ENCODE measurements around the gene CCR4. TPM values are rescaled to one million over a fixed set of nuclear protein-coding genes. Genes with fewer than 3 reads are reported as not detected.

The CCR4 gene
- total RNA-seq, 1 experiment from 2014 or later, result not detected

- CTCF ChIA-PET, result no interaction called here
- no peak for ATAC-seq
- H3K36me3 ChIP-seq (ENCODE audit: control insufficient read depth in 1 of 2, insufficient read depth in 2 of 2, low read length in 2 of 2), result no peaks in the 10 kb centered on the region
- intact Hi-C loops (cut with micrococcal nuclease), result no loop called here
- no peak overlapping the region for H3K4me2 ChIP-seq (ENCODE audit: low read length)
- POLR2A ChIA-PET, result no interaction called here
- no peaks in the 10 kb centered on the region for H3K9me3 ChIP-seq (ENCODE audit: control insufficient read depth in 1 of 2, insufficient read depth in 1 of 2, low read depth in 1 of 2, low read length in 2 of 2)
- H4K20me1 ChIP-seq (ENCODE audit: insufficient read depth), result no peaks in the 10 kb centered on the region
- H2AFZ ChIP-seq (ENCODE audit: low read depth, low read length, poor library complexity, severe bottlenecking), result no peak overlapping the region
- H3K79me2 ChIP-seq (ENCODE audit: insufficient read depth, low read length), result no peaks in the 10 kb centered on the region
- peaks cover 0 to 6% of the 10 kb centered on the region in 2 experiments; a peak in 2 of 4 replicates for H3K4me1 ChIP-seq (ENCODE audit: control insufficient read depth in 1 of 2, insufficient read depth in 2 of 2, low read length in 2 of 2)
- DNase-seq (ENCODE audit: low read depth, low spot score), result no peak
- no peak overlapping the region for H3K9ac ChIP-seq (ENCODE audit: low read length)
- no peak overlapping the region for H3K4me3 ChIP-seq (replicated peaks in 1 of 2; ENCODE audit: low read depth in 1 of 2, low read length in 2 of 2)
- RAD21 ChIA-PET (ENCODE audit: low non-redundant PET in 1 of 2, low total read pairs in 2 of 2, uncharacterized antibody in 2 of 2, unreplicated experiment in 2 of 2), result no interaction called here
- TF ChIP-seq POLR2AphosphoS5 (IDR thresholded peaks at IDR 0.05; ENCODE audit: low read depth, low read length) (no peak), CEBPB (IDR thresholded peaks at IDR 0.05; ENCODE audit: low read depth) (no peak), YY1 (IDR thresholded peaks at IDR 0.05; ENCODE audit: extremely low read depth, insufficient replicate concordance, low read depth, low read length) (no peak), SRF (IDR thresholded peaks at IDR 0.05; ENCODE audit: low read depth) (no peak), RAD21 (IDR thresholded peaks at IDR 0.05; ENCODE audit: low read depth) (no peak)
- TF ChIP-seq, protein P1, sequence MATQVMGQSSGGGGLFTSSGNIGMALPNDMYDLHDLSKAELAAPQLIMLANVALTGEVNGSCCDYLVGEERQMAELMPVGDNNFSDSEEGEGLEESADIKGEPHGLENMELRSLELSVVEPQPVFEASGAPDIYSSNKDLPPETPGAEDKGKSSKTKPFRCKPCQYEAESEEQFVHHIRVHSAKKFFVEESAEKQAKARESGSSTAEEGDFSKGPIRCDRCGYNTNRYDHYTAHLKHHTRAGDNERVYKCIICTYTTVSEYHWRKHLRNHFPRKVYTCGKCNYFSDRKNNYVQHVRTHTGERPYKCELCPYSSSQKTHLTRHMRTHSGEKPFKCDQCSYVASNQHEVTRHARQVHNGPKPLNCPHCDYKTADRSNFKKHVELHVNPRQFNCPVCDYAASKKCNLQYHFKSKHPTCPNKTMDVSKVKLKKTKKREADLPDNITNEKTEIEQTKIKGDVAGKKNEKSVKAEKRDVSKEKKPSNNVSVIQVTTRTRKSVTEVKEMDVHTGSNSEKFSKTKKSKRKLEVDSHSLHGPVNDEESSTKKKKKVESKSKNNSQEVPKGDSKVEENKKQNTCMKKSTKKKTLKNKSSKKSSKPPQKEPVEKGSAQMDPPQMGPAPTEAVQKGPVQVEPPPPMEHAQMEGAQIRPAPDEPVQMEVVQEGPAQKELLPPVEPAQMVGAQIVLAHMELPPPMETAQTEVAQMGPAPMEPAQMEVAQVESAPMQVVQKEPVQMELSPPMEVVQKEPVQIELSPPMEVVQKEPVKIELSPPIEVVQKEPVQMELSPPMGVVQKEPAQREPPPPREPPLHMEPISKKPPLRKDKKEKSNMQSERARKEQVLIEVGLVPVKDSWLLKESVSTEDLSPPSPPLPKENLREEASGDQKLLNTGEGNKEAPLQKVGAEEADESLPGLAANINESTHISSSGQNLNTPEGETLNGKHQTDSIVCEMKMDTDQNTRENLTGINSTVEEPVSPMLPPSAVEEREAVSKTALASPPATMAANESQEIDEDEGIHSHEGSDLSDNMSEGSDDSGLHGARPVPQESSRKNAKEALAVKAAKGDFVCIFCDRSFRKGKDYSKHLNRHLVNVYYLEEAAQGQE (IDR thresholded peaks at IDR 0.05; ENCODE audit: low read depth), result no peak
- no peak overlapping the region for H3K27ac ChIP-seq (ENCODE audit: low read depth, low read length)
- H3K27me3 ChIP-seq (ENCODE audit: insufficient read depth, low read length), result no peaks in the 10 kb centered on the region
- no TSS peak for BruUV-seq (replicated peaks)
- no peaks in the 10 kb centered on the region for H3K9me2 ChIP-seq (ENCODE audit: insufficient read depth)
Observed at GRCh38 chr3:32940726-32941125, 10.7 kb upstream of the CCR4 start.

DNA sequence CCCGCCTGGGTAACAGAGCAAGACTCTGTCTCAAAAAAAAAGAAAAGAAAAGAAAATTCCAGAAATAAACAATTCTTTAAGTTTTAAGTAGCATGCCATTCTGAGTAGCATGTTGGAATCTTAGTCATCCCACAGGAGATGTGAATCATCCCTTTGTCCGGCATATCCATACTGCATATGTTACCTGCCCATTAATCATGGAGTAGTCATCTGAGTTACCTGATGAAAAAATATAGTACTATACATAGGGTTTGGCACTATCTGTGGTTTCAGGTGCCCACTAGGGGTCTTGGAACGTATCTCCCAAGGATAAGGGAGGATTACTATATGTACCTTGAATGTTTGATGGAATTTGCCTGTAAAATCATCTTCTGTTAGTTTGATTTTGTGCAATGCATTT is 6.3 kb upstream of the CCR4 start:
- H3K36me3 ChIP-seq (ENCODE audit: control insufficient read depth in 1 of 2, insufficient read depth in 2 of 2, low read length in 2 of 2), result no peaks in the 10 kb centered on the region
- H3K4me1 ChIP-seq (ENCODE audit: control insufficient read depth in 1 of 2, insufficient read depth in 2 of 2, low read length in 2 of 2), result peaks cover 0 to 14% of the 10 kb centered on the region in 2 experiments; a peak in 2 of 4 replicates
- H3K9me2 ChIP-seq (ENCODE audit: insufficient read depth), result no peaks in the 10 kb centered on the region
- no peaks in the 10 kb centered on the region for H4K20me1 ChIP-seq (ENCODE audit: insufficient read depth)
- ChIA-PET RAD21 (ENCODE audit: low non-redundant PET in 1 of 2, low total read pairs in 2 of 2, uncharacterized antibody in 2 of 2, unreplicated experiment in 2 of 2) (no interaction called here), CTCF (no interaction called here), POLR2A (no interaction called here)
- no peaks in the 10 kb centered on the region for H3K9me3 ChIP-seq (ENCODE audit: control insufficient read depth in 1 of 2, insufficient read depth in 1 of 2, low read depth in 1 of 2, low read length in 2 of 2)
- H3K4me3 ChIP-seq (replicated peaks in 1 of 2; ENCODE audit: low read depth in 1 of 2, low read length in 2 of 2), result no peak overlapping the region
- no peak overlapping the region for H3K9ac ChIP-seq (ENCODE audit: low read length)
- no peak overlapping the region for H3K27ac ChIP-seq (ENCODE audit: low read depth, low read length)
- peak overlapping the region; percentile 41; the same call in 1 of the 2 replicates for H3K4me2 ChIP-seq (ENCODE audit: low read length)
- intact Hi-C loops (cut with micrococcal nuclease), result no loop called here
- H2AFZ ChIP-seq (ENCODE audit: low read depth, low read length, poor library complexity, severe bottlenecking), result peak overlapping the region; percentile 84
- BruUV-seq (replicated peaks), result no TSS peak
- no peaks in the 10 kb centered on the region for H3K27me3 ChIP-seq (ENCODE audit: insufficient read depth, low read length)
- peak; percentile 26 for DNase-seq (ENCODE audit: low read depth, low spot score)
- H3K79me2 ChIP-seq (ENCODE audit: insufficient read depth, low read length), result no peaks in the 10 kb centered on the region
- ATAC-seq, result peak; percentile 57; the same call in 1 of the 2 replicates
- TF ChIP-seq, protein P2, sequence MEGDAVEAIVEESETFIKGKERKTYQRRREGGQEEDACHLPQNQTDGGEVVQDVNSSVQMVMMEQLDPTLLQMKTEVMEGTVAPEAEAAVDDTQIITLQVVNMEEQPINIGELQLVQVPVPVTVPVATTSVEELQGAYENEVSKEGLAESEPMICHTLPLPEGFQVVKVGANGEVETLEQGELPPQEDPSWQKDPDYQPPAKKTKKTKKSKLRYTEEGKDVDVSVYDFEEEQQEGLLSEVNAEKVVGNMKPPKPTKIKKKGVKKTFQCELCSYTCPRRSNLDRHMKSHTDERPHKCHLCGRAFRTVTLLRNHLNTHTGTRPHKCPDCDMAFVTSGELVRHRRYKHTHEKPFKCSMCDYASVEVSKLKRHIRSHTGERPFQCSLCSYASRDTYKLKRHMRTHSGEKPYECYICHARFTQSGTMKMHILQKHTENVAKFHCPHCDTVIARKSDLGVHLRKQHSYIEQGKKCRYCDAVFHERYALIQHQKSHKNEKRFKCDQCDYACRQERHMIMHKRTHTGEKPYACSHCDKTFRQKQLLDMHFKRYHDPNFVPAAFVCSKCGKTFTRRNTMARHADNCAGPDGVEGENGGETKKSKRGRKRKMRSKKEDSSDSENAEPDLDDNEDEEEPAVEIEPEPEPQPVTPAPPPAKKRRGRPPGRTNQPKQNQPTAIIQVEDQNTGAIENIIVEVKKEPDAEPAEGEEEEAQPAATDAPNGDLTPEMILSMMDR (IDR thresholded peaks at IDR 0.05 in 2 of 3, conservative IDR thresholded peaks at IDR 0.05 in 1 of 3; ENCODE audit: borderline replicate concordance in 1 of 3, insufficient read depth in 1 of 3, low read depth in 2 of 3, low read length in 2 of 3), result peak in 2 of 3 experiments; percentile 8 to 12; a peak in 1 of 6 replicates
- no peak for TF ChIP-seq POLR2AphosphoS5 (IDR thresholded peaks at IDR 0.05; ENCODE audit: low read depth, low read length)
- no peak for TF ChIP-seq YY1 (IDR thresholded peaks at IDR 0.05; ENCODE audit: extremely low read depth, insufficient replicate concordance, low read depth, low read length)
- TF ChIP-seq FOSL1 (IDR thresholded peaks at IDR 0.05; ENCODE audit: low read depth), result peak; percentile 62
- TF ChIP-seq, protein P1 (IDR thresholded peaks at IDR 0.05; ENCODE audit: low read depth), result no peak
- TF ChIP-seq CBX3 (IDR thresholded peaks at IDR 0.05; ENCODE audit: low read depth), result 0 out of 2 replicates have a peak, but pooled peaks have one; percentile 18
- no peak for TF ChIP-seq SIN3A (IDR thresholded peaks at IDR 0.05; ENCODE audit: low read depth)

Data from HCT116 (cell line).